ENCODE measurements around the gene IL10RA. TPM values are rescaled to one million over a fixed set of nuclear protein-coding genes. Genes with fewer than 3 reads are reported as not detected.

IL10RA gene
- total and polyA plus RNA-seq, 9 of the 15 experiments (the other 6 are each of a cell fraction or from before 2014, with no cell fraction given) = 0.17 to 17.3 (median 2.9) TPM

- TF ChIP-seq FOSL1 (tag; conservative IDR thresholded peaks at IDR 0.05) (peak; percentile 51; the same call in 1 of the 2 replicates), TCF7 (IDR thresholded peaks at IDR 0.05; ENCODE audit: borderline replicate concordance) (0 out of 2 replicates have a peak, but pooled peaks have one; percentile 7), ZNF280B (CRISPR knock-in tag; IDR thresholded peaks at IDR 0.05) (no peak), MAZ (CRISPR knock-in tag; conservative IDR thresholded peaks at IDR 0.05 in 1 of 2, IDR thresholded peaks at IDR 0.05 in 1 of 2) (peak in 1 of 2 experiments; percentile 6; a peak in 1 of 4 replicates), EGR1 (conservative IDR thresholded peaks at IDR 0.05) (no peak), ZNF707 (CRISPR knock-in tag; conservative IDR thresholded peaks at IDR 0.05) (no peak), NR2C1 (IDR thresholded peaks at IDR 0.05) (no peak), NR2C1 (tag; IDR thresholded peaks at IDR 0.05) (no peak; the same call in 1 of the 2 replicates), SMARCA4 (IDR thresholded peaks at IDR 0.05) (peak; percentile 15), HDAC3 (IDR thresholded peaks at IDR 0.05; ENCODE audit: borderline replicate concordance, partially characterized antibody) (no peak), NEUROD1 (IDR thresholded peaks at IDR 0.05; ENCODE audit: borderline replicate concordance, low read depth, low read length, partially characterized antibody) (no peak), RBM14 (IDR thresholded peaks at IDR 0.05; ENCODE audit: borderline replicate concordance, insufficient read depth, low read depth, low read length) (no peak), CBFB (CRISPR knock-in tag; IDR thresholded peaks at IDR 0.05) (no peak)
- TF ChIP-seq, protein P1, sequence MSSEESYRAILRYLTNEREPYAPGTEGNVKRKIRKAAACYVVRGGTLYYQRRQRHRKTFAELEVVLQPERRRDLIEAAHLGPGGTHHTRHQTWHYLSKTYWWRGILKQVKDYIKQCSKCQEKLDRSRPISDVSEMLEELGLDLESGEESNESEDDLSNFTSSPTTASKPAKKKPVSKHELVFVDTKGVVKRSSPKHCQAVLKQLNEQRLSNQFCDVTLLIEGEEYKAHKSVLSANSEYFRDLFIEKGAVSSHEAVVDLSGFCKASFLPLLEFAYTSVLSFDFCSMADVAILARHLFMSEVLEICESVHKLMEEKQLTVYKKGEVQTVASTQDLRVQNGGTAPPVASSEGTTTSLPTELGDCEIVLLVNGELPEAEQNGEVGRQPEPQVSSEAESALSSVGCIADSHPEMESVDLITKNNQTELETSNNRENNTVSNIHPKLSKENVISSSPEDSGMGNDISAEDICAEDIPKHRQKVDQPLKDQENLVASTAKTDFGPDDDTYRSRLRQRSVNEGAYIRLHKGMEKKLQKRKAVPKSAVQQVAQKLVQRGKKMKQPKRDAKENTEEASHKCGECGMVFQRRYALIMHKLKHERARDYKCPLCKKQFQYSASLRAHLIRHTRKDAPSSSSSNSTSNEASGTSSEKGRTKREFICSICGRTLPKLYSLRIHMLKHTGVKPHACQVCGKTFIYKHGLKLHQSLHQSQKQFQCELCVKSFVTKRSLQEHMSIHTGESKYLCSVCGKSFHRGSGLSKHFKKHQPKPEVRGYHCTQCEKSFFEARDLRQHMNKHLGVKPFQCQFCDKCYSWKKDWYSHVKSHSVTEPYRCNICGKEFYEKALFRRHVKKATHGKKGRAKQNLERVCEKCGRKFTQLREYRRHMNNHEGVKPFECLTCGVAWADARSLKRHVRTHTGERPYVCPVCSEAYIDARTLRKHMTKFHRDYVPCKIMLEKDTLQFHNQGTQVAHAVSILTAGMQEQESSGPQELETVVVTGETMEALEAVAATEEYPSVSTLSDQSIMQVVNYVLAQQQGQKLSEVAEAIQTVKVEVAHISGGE (CRISPR knock-in tag; IDR thresholded peaks at IDR 0.05) = 0 out of 6 replicates have a peak, but pooled peaks of 1 of the 3 experiments have one; percentile 31
- TF ChIP-seq, protein P2, sequence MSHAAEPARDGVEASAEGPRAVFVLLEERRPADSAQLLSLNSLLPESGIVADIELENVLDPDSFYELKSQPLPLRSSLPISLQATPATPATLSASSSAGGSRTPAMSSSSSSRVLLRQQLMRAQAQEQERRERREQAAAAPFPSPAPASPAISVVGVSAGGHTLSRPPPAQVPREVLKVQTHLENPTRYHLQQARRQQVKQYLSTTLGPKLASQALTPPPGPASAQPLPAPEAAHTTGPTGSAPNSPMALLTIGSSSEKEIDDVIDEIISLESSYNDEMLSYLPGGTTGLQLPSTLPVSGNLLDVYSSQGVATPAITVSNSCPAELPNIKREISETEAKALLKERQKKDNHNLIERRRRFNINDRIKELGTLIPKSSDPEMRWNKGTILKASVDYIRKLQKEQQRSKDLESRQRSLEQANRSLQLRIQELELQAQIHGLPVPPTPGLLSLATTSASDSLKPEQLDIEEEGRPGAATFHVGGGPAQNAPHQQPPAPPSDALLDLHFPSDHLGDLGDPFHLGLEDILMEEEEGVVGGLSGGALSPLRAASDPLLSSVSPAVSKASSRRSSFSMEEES (CRISPR knock-in tag; IDR thresholded peaks at IDR 0.05) = no peak
Measured at GRCh38 chr11:118002541-118003423, 16.6 kb downstream of the IL10RA start (continued).
